Calu3 (cell line): Measurements from ENCODE around the gene SLC23A2. TPM values are rescaled to one million over a fixed set of nuclear protein-coding genes. Genes with fewer than 3 reads are reported as not detected.
"Not testable (repeated sequence)": the region's sequence is repeated elsewhere in the genome, so short reads cannot be mapped to it uniquely, and the experiment has no call there.

Source experiments
- BruUV-seq: library from RNA; stranded (reverse); fragments of 400-500 nt; replicated peaks from 2 replicates; lab custom pipeline; 2021; lab: Mats Ljungman, UMichigan
- CTCF ChIA-PET: fragments of 300-600 bp; sonication (Branson Sonifier 250); formaldehyde crosslinking; loops from one replicate; lab custom pipeline; 2022; ENCODE audit warnings: antibody characterized with exemption; lab: Charles Lee
- DNase-seq: peaks from one replicate; pipeline ENCODE4 v3.0.0; 2022
- H3K27ac Mint-ChIP-seq: one replicate; pipeline ENCODE4 v1.8.0; 2022; ENCODE audit warnings: mixed read lengths; ENCODE audit not compliant: unreplicated experiment
- H3K27me3 Mint-ChIP-seq: one replicate; pipeline ENCODE4 v1.8.0; 2022; ENCODE audit warnings: mixed read lengths; ENCODE audit not compliant: unreplicated experiment
- H3K36me3 Mint-ChIP-seq: one replicate; pipeline ENCODE4 v1.8.0; 2022; ENCODE audit warnings: mild to moderate bottlenecking, moderate library complexity, mixed read lengths; ENCODE audit not compliant: insufficient read depth, unreplicated experiment
- H3K4me1 Mint-ChIP-seq: one replicate; pipeline ENCODE4 v1.8.0; 2022; ENCODE audit warnings: mild to moderate bottlenecking, low read depth, mixed read lengths; ENCODE audit not compliant: unreplicated experiment
- H3K4me3 Mint-ChIP-seq: one replicate; pipeline ENCODE4 v1.8.0; 2022; ENCODE audit warnings: mild to moderate bottlenecking, low read depth, moderate library complexity, mixed read lengths; ENCODE audit not compliant: unreplicated experiment
- H3K9me3 Mint-ChIP-seq: one replicate; pipeline ENCODE4 v1.8.0; 2022; ENCODE audit warnings: low read depth, mixed read lengths; ENCODE audit not compliant: unreplicated experiment
- CTCF ChIP-seq: fragments of 200-600 bp; IDR thresholded peaks from one replicate; pipeline ENCODE4 v1.8.0; 2022; ENCODE audit warnings: antibody characterized with exemption; ENCODE audit not compliant: unreplicated experiment
- intact Hi-C: fragments of 100-400 bp; cut with micrococcal nuclease; formaldehyde crosslinking; loops from one replicate; pipeline ENCODE4 v1.10.0; 2022; ENCODE audit not compliant: unreplicated experiment
- total RNA-seq: library from RNA; stranded (reverse); gene quantifications from 2 replicates; pipeline ENCODE4 v1.2.3, GENCODE V29; 2022

Gene SLC23A2
- total RNA-seq, 1 experiment from 2014 or later = 14.8 TPM

DNA sequence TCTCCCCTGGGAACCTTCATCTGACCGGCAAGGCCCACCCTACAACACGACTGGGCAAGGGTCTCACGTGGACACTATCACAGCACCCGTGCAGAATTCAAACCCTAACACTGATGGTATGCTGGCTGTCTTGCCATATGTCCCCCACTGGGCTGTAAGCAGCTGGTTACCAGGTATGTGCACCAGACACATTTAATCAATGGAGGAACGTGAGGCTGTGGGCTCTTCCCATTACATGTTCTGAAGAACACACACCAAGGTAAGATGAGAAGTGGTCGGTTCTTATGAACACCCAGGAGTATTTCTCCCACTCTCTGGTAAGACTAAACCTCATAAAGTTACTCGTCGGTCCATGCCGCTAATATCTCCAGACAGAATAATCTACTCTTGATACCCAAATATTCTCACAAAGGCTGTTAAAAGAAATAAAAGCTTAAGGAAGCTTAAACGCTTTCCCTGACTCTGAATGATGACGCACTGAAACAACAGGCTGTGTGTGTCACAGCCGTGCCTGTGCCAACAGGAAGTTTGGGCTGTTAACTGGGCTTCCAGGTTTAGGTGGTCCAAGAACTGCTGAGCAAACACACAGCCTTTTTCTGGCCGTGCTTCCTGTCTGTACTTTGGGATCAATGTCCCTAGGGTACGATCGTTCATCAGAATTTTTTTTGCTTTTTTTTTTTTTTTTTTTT lies 75.3 kb downstream of the SLC23A2 start:
- Mint-ChIP-seq H3K27me3 (no peaks in the 10 kb centered on the region), H3K27ac (peak overlapping the region; percentile 74), H3K4me1 (peaks cover 16% of the 10 kb centered on the region), H3K4me3 (no peak overlapping the region), H3K36me3 (no peaks in the 10 kb centered on the region), H3K9me3 (no peaks in the 10 kb centered on the region)
- intact Hi-C loops = no loop called here
- BruUV-seq = TSS peak; percentile 91
- TF ChIP-seq CTCF = no peak
- CTCF ChIA-PET = interaction anchor here (0.7 kb wide), 2 partner anchors 48 to 321 kb away, joined by 6 to 7 read pairs; no protein-coding TSS in a partner anchor
- DNase-seq = peak; percentile 53

- Mint-ChIP-seq H3K4me1 (peaks cover 16% of the 10 kb centered on the region), H3K27ac (no peak overlapping the region), H3K36me3 (no peaks in the 10 kb centered on the region), H3K27me3 (no peaks in the 10 kb centered on the region), H3K9me3 (no peaks in the 10 kb centered on the region), H3K4me3 (no peak overlapping the region)
- intact Hi-C loops = no loop called here
- BruUV-seq = no TSS peak
- TF ChIP-seq CTCF = no peak
- CTCF ChIA-PET = no interaction called here
- DNase-seq = no peak
Observed at GRCh38 chr20:4924446-4924845, 76.9 kb downstream of the SLC23A2 start.

GRCh38 chr20:4924032-4924431 lies 77.3 kb downstream of the SLC23A2 start:
- Mint-ChIP-seq H3K36me3 (no peaks in the 10 kb centered on the region), H3K4me1 (peaks cover 16% of the 10 kb centered on the region), H3K9me3 (no peaks in the 10 kb centered on the region), H3K27ac (no peak overlapping the region), H3K4me3 (no peak overlapping the region), H3K27me3 (no peaks in the 10 kb centered on the region)
- BruUV-seq = no TSS peak
- CTCF ChIA-PET = no interaction called here
- intact Hi-C loops = no loop called here
- no peak for TF ChIP-seq CTCF
- DNase-seq = no peak

DNA sequence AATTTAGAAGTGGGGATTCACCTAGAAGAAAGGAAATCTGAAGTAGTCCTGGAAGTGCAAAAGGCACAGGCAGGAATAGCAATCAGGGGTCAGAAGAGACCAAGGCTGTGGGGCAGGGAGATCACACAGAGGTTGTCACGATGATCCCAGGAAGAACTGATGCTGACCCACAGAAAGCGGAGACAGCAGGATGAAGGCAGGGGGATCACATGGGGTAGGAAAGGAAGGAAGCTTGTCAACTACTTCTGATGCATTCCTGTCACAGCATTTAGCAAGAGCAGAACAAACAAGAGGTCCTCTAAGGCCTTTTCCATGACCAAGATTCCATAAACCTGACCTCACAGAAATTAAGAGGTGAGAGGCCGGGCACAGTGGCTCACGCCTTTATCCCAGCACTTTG lies 79.1 kb downstream of the SLC23A2 start:
- DNase-seq = no peak
- Mint-ChIP-seq H3K9me3 (no peaks in the 10 kb centered on the region), H3K4me3 (no peak overlapping the region), H3K36me3 (no peaks in the 10 kb centered on the region), H3K4me1 (peaks cover 16% of the 10 kb centered on the region), H3K27me3 (no peaks in the 10 kb centered on the region), H3K27ac (no peak overlapping the region)
- BruUV-seq = no TSS peak
- CTCF ChIA-PET = no interaction called here
- intact Hi-C loops = no loop called here
- no peak for TF ChIP-seq CTCF

GRCh38 chr20:4921271-4921670 lies 80.0 kb downstream of the SLC23A2 start:
- DNase-seq, intact Hi-C loops, H3K27ac Mint-ChIP-seq, CTCF ChIA-PET, H3K9me3 Mint-ChIP-seq, BruUV-seq, H3K27me3 Mint-ChIP-seq, H3K36me3 Mint-ChIP-seq, H3K4me3 Mint-ChIP-seq: not testable (repeated sequence)
- peaks cover 11% of the 10 kb centered on the region for H3K4me1 Mint-ChIP-seq
